CD4-positive, CD25-positive, alpha-beta regulatory T cell (primary cell): ENCODE data around the gene WHAMM. TPM values are rescaled to one million over a fixed set of nuclear protein-coding genes. Genes with fewer than 3 reads are reported as not detected.

Source experiments
- ATAC-seq, 2 donors: fragments of 150-1000 bp; cut with Tn5 transposase; one replicate each; pipeline ENCODE4 v1.10.0; 2021; ENCODE audit warnings: low read depth in 2 of 2, moderate number of reproducible peaks in 2 of 2, moderate library complexity in 1 of 2
- DNase-seq, 3 donors: peaks; one replicate each; pipeline versions ENCODE4 v3.0.0 to v3.0.0-alpha.2; 2012 to 2022; ENCODE audit warnings: mixed read lengths in 1 of 3
- H3K27ac ChIP-seq: one replicate; pipeline ENCODE4 v1.7.0; 2013; ENCODE audit warnings: mild to moderate bottlenecking, low read length; ENCODE audit not compliant: insufficient read depth, poor library complexity, severe bottlenecking
- H3K27me3 ChIP-seq: one replicate; pipeline ENCODE4 v1.7.0; 2013; ENCODE audit warnings: low read length; ENCODE audit not compliant: control insufficient read depth, insufficient read depth
- H3K36me3 ChIP-seq: one replicate; pipeline ENCODE4 v1.7.0; 2013; ENCODE audit warnings: mild to moderate bottlenecking, low read length, moderate library complexity; ENCODE audit not compliant: control insufficient read depth, insufficient read depth
- H3K4me1 ChIP-seq: 2 replicates; pipeline ENCODE4 v1.7.0; 2013; ENCODE audit warnings: mild to moderate bottlenecking, low read length; ENCODE audit not compliant: insufficient read depth, control insufficient read depth, poor library complexity, severe bottlenecking
- H3K4me3 ChIP-seq: one replicate; pipeline ENCODE4 v1.7.0; 2013; ENCODE audit warnings: low read depth, mild to moderate bottlenecking, low read length, moderate library complexity
- H3K9me3 ChIP-seq, 2 experiments: 1 replicate in 1 of 2; 2 replicates in 1 of 2; pipeline ENCODE4 v1.7.0; 2013; ENCODE audit warnings: low read length in 2 of 2, mild to moderate bottlenecking in 1 of 2, moderate library complexity in 1 of 2; ENCODE audit not compliant: control insufficient read depth in 2 of 2
- H3K27ac Mint-ChIP-seq, 3 donors: one replicate each; pipeline ENCODE4 v1.8.0; 2020 to 2022; ENCODE audit warnings: mild to moderate bottlenecking in 3 of 3, mixed read lengths in 3 of 3, moderate library complexity in 2 of 3
- H3K27me3 Mint-ChIP-seq: one replicate; pipeline ENCODE4 v1.8.0; 2022; ENCODE audit warnings: mild to moderate bottlenecking, mixed read lengths
- H3K36me3 Mint-ChIP-seq: one replicate; pipeline ENCODE4 v1.8.0; 2020; ENCODE audit warnings: mixed read lengths
- H3K4me1 Mint-ChIP-seq, 4 donors: one replicate each; pipeline ENCODE4 v1.8.0; 2020 to 2022; ENCODE audit warnings: mixed read lengths in 4 of 4, mild to moderate bottlenecking in 1 of 4
- H3K4me3 Mint-ChIP-seq, 4 donors: one replicate each; pipeline ENCODE4 v1.8.0; 2020 to 2022; ENCODE audit warnings: mild to moderate bottlenecking in 4 of 4, mixed read lengths in 4 of 4, moderate library complexity in 3 of 4
- H3K9me3 Mint-ChIP-seq, 7 donors: one replicate each; pipeline ENCODE4 v1.8.0; 2020 to 2022; ENCODE audit warnings: mixed read lengths in 7 of 7, mild to moderate bottlenecking in 3 of 7, moderate library complexity in 2 of 7
- polyA plus RNA-seq, 4 donors: library from polyadenylated mRNA; unstranded; fragments of 300-500 nt; fragmentation: Illumina TruSeq; gene quantifications; one replicate each; pipeline ENCODE4 v1.2.3, GENCODE V29; 2021
- total RNA-seq: library from RNA; stranded (reverse); gene quantifications from one replicate; pipeline ENCODE4 v1.2.3, GENCODE V29; 2022

WHAMM gene
- total and polyA plus RNA-seq, 5 donors from 2014 or later, result 2.9 to 66.4 (median 3.6) TPM

- peaks cover 8% of the 10 kb centered on the region for H3K27me3 ChIP-seq
- DNase-seq (no peak), ATAC-seq (no peak)
- peaks cover 1 to 11% (median 7%) of the 10 kb centered on the region in 7 donors for H3K9me3 Mint-ChIP-seq
- no peak overlapping the region for H3K27ac ChIP-seq
- no peaks in the 10 kb centered on the region for H3K4me1 ChIP-seq
- no peak overlapping the region for H3K4me3 ChIP-seq
- no peak overlapping the region for H3K27ac Mint-ChIP-seq
- no peaks in the 10 kb centered on the region for H3K4me1 Mint-ChIP-seq
- peaks cover 0 to 4% of the 10 kb centered on the region in 2 experiments for H3K9me3 ChIP-seq
- H3K4me3 Mint-ChIP-seq, result no peak overlapping the region
- peaks cover 24% of the 10 kb centered on the region for H3K27me3 Mint-ChIP-seq
- no peaks in the 10 kb centered on the region for H3K36me3 ChIP-seq
- H3K36me3 Mint-ChIP-seq, result no peaks in the 10 kb centered on the region
Measured at GRCh38 chr15:82793737-82794136, 15.7 kb upstream of the WHAMM start.

GRCh38 chr15:82798104-82798503, 11.3 kb upstream of the WHAMM start:
- Histone ChIP-seq H3K27me3 (peaks cover 22% of the 10 kb centered on the region), H3K36me3 (no peaks in the 10 kb centered on the region), H3K4me3 (no peak overlapping the region), H3K27ac (no peak overlapping the region), H3K4me1 (no peaks in the 10 kb centered on the region), H3K9me3 (peaks cover 0 to 4% of the 10 kb centered on the region in 2 experiments)
- Mint-ChIP-seq H3K9me3 (peaks cover 0 to 11% (median 7%) of the 10 kb centered on the region in 7 donors), H3K4me1 (no peaks in the 10 kb centered on the region), H3K27me3 (peaks cover 58% of the 10 kb centered on the region), H3K4me3 (no peak overlapping the region), H3K27ac (no peak overlapping the region), H3K36me3 (no peaks in the 10 kb centered on the region)
- DNase-seq (no peak), ATAC-seq (no peak)

- no peak overlapping the region for H3K4me3 ChIP-seq
- Mint-ChIP-seq H3K27ac (no peak overlapping the region), H3K27me3 (peaks cover 64% of the 10 kb centered on the region), H3K36me3 (no peaks in the 10 kb centered on the region), H3K4me1 (no peaks in the 10 kb centered on the region), H3K9me3 (peaks cover 0 to 9% (median 7%) of the 10 kb centered on the region in 7 donors), H3K4me3 (no peak overlapping the region)
- no peaks in the 10 kb centered on the region for H3K36me3 ChIP-seq
- peaks cover 25% of the 10 kb centered on the region for H3K27me3 ChIP-seq
- H3K27ac ChIP-seq, result no peak overlapping the region
- no peaks in the 10 kb centered on the region for H3K4me1 ChIP-seq
- H3K9me3 ChIP-seq, result peaks cover 0 to 4% of the 10 kb centered on the region in 2 experiments
- ATAC-seq, result no peak
- no peak for DNase-seq
Measured at GRCh38 chr15:82798531-82799166, 10.8 kb upstream of the WHAMM start.

GRCh38 chr15:82799183-82799841, 10.1 kb upstream of the WHAMM start:
- H3K27ac Mint-ChIP-seq, result no peak overlapping the region
- no peaks in the 10 kb centered on the region for H3K4me1 ChIP-seq
- H3K4me3 Mint-ChIP-seq, result no peak overlapping the region
- H3K4me1 Mint-ChIP-seq, result no peaks in the 10 kb centered on the region
- DNase-seq (no peak), ATAC-seq (no peak)
- H3K27me3 ChIP-seq, result peaks cover 25% of the 10 kb centered on the region
- no peaks in the 10 kb centered on the region for H3K36me3 Mint-ChIP-seq
- H3K4me3 ChIP-seq, result no peak overlapping the region
- H3K27me3 Mint-ChIP-seq, result peaks cover 60% of the 10 kb centered on the region
- no peak overlapping the region for H3K27ac ChIP-seq
- H3K9me3 ChIP-seq, result no peaks in the 10 kb centered on the region
- H3K9me3 Mint-ChIP-seq, result peaks cover 0 to 3% (median 2%) of the 10 kb centered on the region in 7 donors
- H3K36me3 ChIP-seq, result no peaks in the 10 kb centered on the region

GRCh38 chr15:82802497-82802896, 6.9 kb upstream of the WHAMM start:
- Histone ChIP-seq H3K36me3 (no peaks in the 10 kb centered on the region), H3K27me3 (peaks cover 32% of the 10 kb centered on the region), H3K9me3 (no peaks in the 10 kb centered on the region), H3K4me3 (no peak overlapping the region), H3K27ac (no peak overlapping the region), H3K4me1 (no peaks in the 10 kb centered on the region)
- Mint-ChIP-seq H3K4me3 (no peak overlapping the region), H3K4me1 (no peaks in the 10 kb centered on the region), H3K36me3 (no peaks in the 10 kb centered on the region), H3K27ac (no peak overlapping the region), H3K27me3 (peaks cover 61% of the 10 kb centered on the region), H3K9me3 (peaks cover 0 to 2% (median 0%) of the 10 kb centered on the region in 7 donors)
- no peak for DNase-seq
- no peak for ATAC-seq

- H3K4me1 Mint-ChIP-seq, result peaks cover 1 to 6% (median 4%) of the 10 kb centered on the region in 4 donors
- no peak overlapping the region for H3K4me3 ChIP-seq
- DNase-seq (no peak), ATAC-seq (no peak)
- H3K4me1 ChIP-seq, result no peaks in the 10 kb centered on the region
- no peaks in the 10 kb centered on the region for H3K9me3 ChIP-seq
- H3K36me3 ChIP-seq, result no peaks in the 10 kb centered on the region
- peaks cover 54% of the 10 kb centered on the region for H3K27me3 Mint-ChIP-seq
- H3K27me3 ChIP-seq, result peaks cover 26% of the 10 kb centered on the region
- no peak overlapping the region for H3K27ac ChIP-seq
- H3K36me3 Mint-ChIP-seq, result no peaks in the 10 kb centered on the region
- no peak overlapping the region for H3K27ac Mint-ChIP-seq
- no peak overlapping the region for H3K4me3 Mint-ChIP-seq
- H3K9me3 Mint-ChIP-seq, result peaks cover 0 to 2% (median 0%) of the 10 kb centered on the region in 7 donors
Measured at GRCh38 chr15:82803793-82804574, 5.4 kb upstream of the WHAMM start.

- DNase-seq, result no peak
- no peak overlapping the region for H3K27ac ChIP-seq
- H3K9me3 ChIP-seq, result no peaks in the 10 kb centered on the region
- no peaks in the 10 kb centered on the region for H3K4me1 ChIP-seq
- H3K27me3 ChIP-seq, result peaks cover 26% of the 10 kb centered on the region
- no peak for ATAC-seq
- Mint-ChIP-seq H3K9me3 (no peaks in the 10 kb centered on the region), H3K4me3 (no peak overlapping the region), H3K27ac (no peak overlapping the region), H3K4me1 (peaks cover 5 to 12% (median 8%) of the 10 kb centered on the region in 4 donors), H3K36me3 (no peaks in the 10 kb centered on the region), H3K27me3 (peaks cover 48% of the 10 kb centered on the region)
- no peak overlapping the region for H3K4me3 ChIP-seq
- no peaks in the 10 kb centered on the region for H3K36me3 ChIP-seq
Measured at GRCh38 chr15:82804575-82804949, 4.9 kb upstream of the WHAMM start.
